ENCODE results near the gene TDRD15.

DNA sequence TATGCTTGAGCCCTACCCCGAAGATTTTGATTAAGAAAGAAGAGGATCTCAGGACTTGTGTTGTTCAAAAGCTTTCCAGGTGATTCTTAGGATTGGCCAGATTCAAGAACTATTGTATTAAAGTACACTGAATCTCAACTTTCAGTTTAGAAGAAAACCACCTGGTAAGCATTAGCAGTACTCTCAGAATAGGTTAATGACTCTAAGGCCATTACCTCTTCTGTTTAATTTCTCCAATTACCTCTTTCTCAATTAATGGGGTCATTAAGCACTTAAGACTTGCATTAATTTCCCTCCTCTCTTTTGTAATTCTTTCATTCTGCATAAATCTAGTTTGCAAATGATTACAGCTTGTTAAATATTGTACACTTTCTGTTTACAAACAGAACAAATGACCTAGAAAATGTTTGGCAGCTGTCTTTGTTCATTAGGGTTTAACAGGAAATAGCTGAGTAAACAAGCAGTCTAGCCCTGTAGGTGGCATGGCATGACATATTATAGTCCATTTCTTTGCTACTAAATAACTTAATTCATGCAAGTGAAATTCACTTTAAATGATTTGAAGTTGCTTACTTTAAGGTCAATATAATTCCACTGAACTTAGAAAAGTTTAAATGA is 20.4 kb upstream of the TDRD15 start:
- TF ChIP-seq JUNB (IDR thresholded peaks at IDR 0.05) (no peak), POLR2A (IDR thresholded peaks at IDR 0.05; ENCODE audit: low read length) (no peak), MYC (IDR thresholded peaks at IDR 0.05; ENCODE audit: borderline replicate concordance, low read length) (no peak), NR3C1 (IDR thresholded peaks at IDR 0.05) (no peak), EHF (CRISPR knock-in tag; IDR thresholded peaks at IDR 0.05) (no peak), JUN (IDR thresholded peaks at IDR 0.05) (no peak), HDAC2 (IDR thresholded peaks at IDR 0.05) (no peak), MAZ (IDR thresholded peaks at IDR 0.05; ENCODE audit: borderline replicate concordance, low read depth, low read length) (no peak), EP300 (IDR thresholded peaks at IDR 0.05) (no peak), CHD2 (IDR thresholded peaks at IDR 0.05; ENCODE audit: low read length, partially characterized antibody) (no peak), RFX5 (IDR thresholded peaks at IDR 0.05) (no peak)
- TF ChIP-seq, protein P1, sequence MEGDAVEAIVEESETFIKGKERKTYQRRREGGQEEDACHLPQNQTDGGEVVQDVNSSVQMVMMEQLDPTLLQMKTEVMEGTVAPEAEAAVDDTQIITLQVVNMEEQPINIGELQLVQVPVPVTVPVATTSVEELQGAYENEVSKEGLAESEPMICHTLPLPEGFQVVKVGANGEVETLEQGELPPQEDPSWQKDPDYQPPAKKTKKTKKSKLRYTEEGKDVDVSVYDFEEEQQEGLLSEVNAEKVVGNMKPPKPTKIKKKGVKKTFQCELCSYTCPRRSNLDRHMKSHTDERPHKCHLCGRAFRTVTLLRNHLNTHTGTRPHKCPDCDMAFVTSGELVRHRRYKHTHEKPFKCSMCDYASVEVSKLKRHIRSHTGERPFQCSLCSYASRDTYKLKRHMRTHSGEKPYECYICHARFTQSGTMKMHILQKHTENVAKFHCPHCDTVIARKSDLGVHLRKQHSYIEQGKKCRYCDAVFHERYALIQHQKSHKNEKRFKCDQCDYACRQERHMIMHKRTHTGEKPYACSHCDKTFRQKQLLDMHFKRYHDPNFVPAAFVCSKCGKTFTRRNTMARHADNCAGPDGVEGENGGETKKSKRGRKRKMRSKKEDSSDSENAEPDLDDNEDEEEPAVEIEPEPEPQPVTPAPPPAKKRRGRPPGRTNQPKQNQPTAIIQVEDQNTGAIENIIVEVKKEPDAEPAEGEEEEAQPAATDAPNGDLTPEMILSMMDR (IDR thresholded peaks at IDR 0.05): no peak
- TF ChIP-seq, protein P2, sequence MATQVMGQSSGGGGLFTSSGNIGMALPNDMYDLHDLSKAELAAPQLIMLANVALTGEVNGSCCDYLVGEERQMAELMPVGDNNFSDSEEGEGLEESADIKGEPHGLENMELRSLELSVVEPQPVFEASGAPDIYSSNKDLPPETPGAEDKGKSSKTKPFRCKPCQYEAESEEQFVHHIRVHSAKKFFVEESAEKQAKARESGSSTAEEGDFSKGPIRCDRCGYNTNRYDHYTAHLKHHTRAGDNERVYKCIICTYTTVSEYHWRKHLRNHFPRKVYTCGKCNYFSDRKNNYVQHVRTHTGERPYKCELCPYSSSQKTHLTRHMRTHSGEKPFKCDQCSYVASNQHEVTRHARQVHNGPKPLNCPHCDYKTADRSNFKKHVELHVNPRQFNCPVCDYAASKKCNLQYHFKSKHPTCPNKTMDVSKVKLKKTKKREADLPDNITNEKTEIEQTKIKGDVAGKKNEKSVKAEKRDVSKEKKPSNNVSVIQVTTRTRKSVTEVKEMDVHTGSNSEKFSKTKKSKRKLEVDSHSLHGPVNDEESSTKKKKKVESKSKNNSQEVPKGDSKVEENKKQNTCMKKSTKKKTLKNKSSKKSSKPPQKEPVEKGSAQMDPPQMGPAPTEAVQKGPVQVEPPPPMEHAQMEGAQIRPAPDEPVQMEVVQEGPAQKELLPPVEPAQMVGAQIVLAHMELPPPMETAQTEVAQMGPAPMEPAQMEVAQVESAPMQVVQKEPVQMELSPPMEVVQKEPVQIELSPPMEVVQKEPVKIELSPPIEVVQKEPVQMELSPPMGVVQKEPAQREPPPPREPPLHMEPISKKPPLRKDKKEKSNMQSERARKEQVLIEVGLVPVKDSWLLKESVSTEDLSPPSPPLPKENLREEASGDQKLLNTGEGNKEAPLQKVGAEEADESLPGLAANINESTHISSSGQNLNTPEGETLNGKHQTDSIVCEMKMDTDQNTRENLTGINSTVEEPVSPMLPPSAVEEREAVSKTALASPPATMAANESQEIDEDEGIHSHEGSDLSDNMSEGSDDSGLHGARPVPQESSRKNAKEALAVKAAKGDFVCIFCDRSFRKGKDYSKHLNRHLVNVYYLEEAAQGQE (IDR thresholded peaks at IDR 0.05): no peak
- TF ChIP-seq, protein P3, sequence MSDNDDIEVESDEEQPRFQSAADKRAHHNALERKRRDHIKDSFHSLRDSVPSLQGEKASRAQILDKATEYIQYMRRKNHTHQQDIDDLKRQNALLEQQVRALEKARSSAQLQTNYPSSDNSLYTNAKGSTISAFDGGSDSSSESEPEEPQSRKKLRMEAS (IDR thresholded peaks at IDR 0.05): no peak
